DMS153 treated with DMSO at 0.1 percent for 48 hours (cell line): ENCODE results near the gene OTULIN.

ENCODE experiments used
- DNase-seq: peaks from one replicate; lab custom pipeline; 2025; ENCODE audit not compliant: unreplicated experiment; lab: John Stamatoyannopoulos, UW

The OTULIN gene

GRCh38 chr5:14718778-14719177 lies 54.3 kb downstream of the OTULIN start:
- DNase-seq: no peak

GRCh38 chr5:14720236-14720923 lies 55.9 kb downstream of the OTULIN start:
- DNase-seq: no peak

- DNase-seq: no peak
Observed at GRCh38 chr5:14721990-14722656, 57.6 kb downstream of the OTULIN start.

GRCh38 chr5:14722923-14723322 lies 58.4 kb downstream of the OTULIN start:
- no peak for DNase-seq

GRCh38 chr5:14723701-14724132 lies 59.2 kb downstream of the OTULIN start:
- no peak for DNase-seq

- no peak for DNase-seq
Observed at GRCh38 chr5:14724633-14725032, 60.1 kb downstream of the OTULIN start.

- no peak for DNase-seq
Observed at GRCh38 chr5:14726066-14726838, 61.7 kb downstream of the OTULIN start.

- DNase-seq: peak; percentile 90
Observed at GRCh38 chr5:14727428-14727865, 62.9 kb downstream of the OTULIN start.

GRCh38 chr5:14727928-14728458 lies 63.5 kb downstream of the OTULIN start:
- DNase-seq: no peak

- no peak for DNase-seq
Observed at GRCh38 chr5:14728459-14728938, 64.0 kb downstream of the OTULIN start.

GRCh38 chr5:14729448-14730385 lies 65.2 kb downstream of the OTULIN start:
- DNase-seq: no peak

GRCh38 chr5:14730466-14730865 lies 65.9 kb downstream of the OTULIN start:
- DNase-seq: no peak

GRCh38 chr5:14730881-14731280 lies 66.4 kb downstream of the OTULIN start:
- no peak for DNase-seq

GRCh38 chr5:14732991-14733390 lies 68.5 kb downstream of the OTULIN start:
- no peak for DNase-seq

GRCh38 chr5:14733661-14734060 lies 69.1 kb downstream of the OTULIN start:
- no peak for DNase-seq

GRCh38 chr5:14734396-14734795 lies 69.9 kb downstream of the OTULIN start:
- no peak for DNase-seq

GRCh38 chr5:14735944-14736343 lies 71.4 kb downstream of the OTULIN start:
- no peak for DNase-seq

GRCh38 chr5:14737291-14737690 lies 72.8 kb downstream of the OTULIN start:
- DNase-seq: no peak

GRCh38 chr5:14738050-14738449 lies 73.5 kb downstream of the OTULIN start:
- no peak for DNase-seq

GRCh38 chr5:14739538-14739937 lies 75.0 kb downstream of the OTULIN start:
- DNase-seq: no peak
